Astrocyte (in vitro differentiated cells and primary cell): Measurements from ENCODE around the gene ARMH1. TPM values are rescaled to one million over a fixed set of nuclear protein-coding genes. Genes with fewer than 3 reads are reported as not detected.

Source experiments
- DNase-seq: peaks from one replicate; pipeline ENCODE4 v3.0.0-alpha.2; 2010; ENCODE audit warnings: low read depth
- FAIRE-seq: peaks from 2 replicates; lab custom pipeline; 2011; peaks lifted over from hg19 to GRCh38; lab: Jason Lieb, UNC
- H2AFZ ChIP-seq: 2 replicates; pipeline ENCODE4 v1.6.0; 2012; ENCODE audit warnings: low read depth, low read length, inconsistent platforms
- H3K27ac ChIP-seq: 2 replicates; pipeline ENCODE4 v1.5.1; 2011; ENCODE audit warnings: low read depth, low read length, inconsistent platforms
- H3K27me3 ChIP-seq: 2 replicates; pipeline ENCODE4 v1.6.0; 2011; ENCODE audit warnings: low read length, inconsistent platforms; ENCODE audit not compliant: insufficient read depth
- H3K36me3 ChIP-seq: 2 replicates; pipeline ENCODE4 v1.5.1; 2011; ENCODE audit warnings: low read length, inconsistent platforms; ENCODE audit not compliant: insufficient read depth
- H3K4me1 ChIP-seq: 2 replicates; pipeline ENCODE4 v1.5.1; 2011; ENCODE audit warnings: low read length, inconsistent platforms; ENCODE audit not compliant: insufficient read depth
- H3K4me2 ChIP-seq: 2 replicates; pipeline ENCODE4 v1.6.0; 2012; ENCODE audit warnings: low read length, inconsistent platforms
- H3K4me3 ChIP-seq: 2 replicates; pipeline ENCODE4 v1.5.1; 2011; ENCODE audit warnings: low read depth, mild to moderate bottlenecking, low read length, inconsistent platforms; ENCODE audit not compliant: insufficient read depth
- H3K79me2 ChIP-seq: 2 replicates; pipeline ENCODE4 v1.6.0; 2012; ENCODE audit warnings: mild to moderate bottlenecking, low read length, inconsistent platforms; ENCODE audit not compliant: insufficient read depth
- H3K9ac ChIP-seq: 2 replicates; pipeline ENCODE4 v1.6.0; 2012; ENCODE audit warnings: mild to moderate bottlenecking, low read length, inconsistent platforms
- H3K9me3 ChIP-seq: 2 replicates; pipeline ENCODE4 v1.5.1; 2012; ENCODE audit warnings: low read depth, mild to moderate bottlenecking, low read length, inconsistent platforms; ENCODE audit not compliant: insufficient read depth
- H4K20me1 ChIP-seq: 2 replicates; pipeline ENCODE4 v1.6.0; 2012; ENCODE audit warnings: low read length, inconsistent platforms; ENCODE audit not compliant: insufficient read depth
- H3K27ac Mint-ChIP-seq: one replicate; pipeline ENCODE4 v1.8.0; 2021; ENCODE audit warnings: mild to moderate bottlenecking, mixed read lengths; ENCODE audit not compliant: unreplicated experiment
- H3K27me3 Mint-ChIP-seq: one replicate; pipeline ENCODE4 v1.8.0; 2021; ENCODE audit warnings: low read depth, mixed read lengths; ENCODE audit not compliant: unreplicated experiment
- H3K36me3 Mint-ChIP-seq: one replicate; pipeline ENCODE4 v1.8.0; 2021; ENCODE audit warnings: low read depth, mixed read lengths; ENCODE audit not compliant: unreplicated experiment
- H3K4me1 Mint-ChIP-seq: one replicate; pipeline ENCODE4 v1.8.0; 2021; ENCODE audit warnings: low read depth, mixed read lengths; ENCODE audit not compliant: unreplicated experiment
- H3K4me3 Mint-ChIP-seq: one replicate; pipeline ENCODE4 v1.8.0; 2021; ENCODE audit warnings: mild to moderate bottlenecking, moderate library complexity, mixed read lengths; ENCODE audit not compliant: unreplicated experiment
- H3K9me3 Mint-ChIP-seq: one replicate; pipeline ENCODE4 v1.8.0; 2021; ENCODE audit warnings: mild to moderate bottlenecking, mixed read lengths; ENCODE audit not compliant: unreplicated experiment
- CTCF ChIP-seq: IDR thresholded peaks from 2 replicates; pipeline ENCODE4 v1.5.1; 2011; ENCODE audit warnings: low read depth, mild to moderate bottlenecking, inconsistent platforms, low read length, moderate library complexity; ENCODE audit not compliant: insufficient read depth
- EZH2 ChIP-seq: IDR thresholded peaks from 2 replicates; pipeline ENCODE4 v1.6.1; 2012; ENCODE audit warnings: mild to moderate bottlenecking, low read length, inconsistent platforms; ENCODE audit not compliant: insufficient read depth
- total RNA-seq: library from RNA; stranded (reverse); gene quantifications from 2 replicates; pipeline ENCODE4 v1.2.1, GENCODE V29; 2021

The ARMH1 gene
- total RNA-seq, 1 donor from 2014 or later, result 2.5 TPM

GRCh38 chr1:44628962-44629756 is 45.4 kb upstream of the ARMH1 start:
- Mint-ChIP-seq H3K36me3 (peaks cover 3% of the 10 kb centered on the region), H3K27ac (no peak overlapping the region), H3K9me3 (no peaks in the 10 kb centered on the region), H3K4me1 (peaks cover 5% of the 10 kb centered on the region), H3K27me3 (peaks cover 7% of the 10 kb centered on the region), H3K4me3 (no peak overlapping the region)
- peak overlapping the region; percentile 52 for H3K27ac ChIP-seq
- H3K36me3 ChIP-seq, result peaks cover 3% of the 10 kb centered on the region
- no peaks in the 10 kb centered on the region for H3K9me3 ChIP-seq
- H3K4me2 ChIP-seq, result peak overlapping the region; percentile 20
- peaks cover 18% of the 10 kb centered on the region for H3K79me2 ChIP-seq
- H3K27me3 ChIP-seq, result no peaks in the 10 kb centered on the region
- FAIRE-seq (peak; percentile 94), DNase-seq (peak; percentile 98)
- peaks cover 27% of the 10 kb centered on the region for H3K4me1 ChIP-seq
- no peak overlapping the region for H3K9ac ChIP-seq
- H2AFZ ChIP-seq, result no peak overlapping the region
- no peak overlapping the region for H3K4me3 ChIP-seq
- TF ChIP-seq EZH2 (no peak), CTCF (no peak)
- peaks cover 4% of the 10 kb centered on the region for H4K20me1 ChIP-seq

GRCh38 chr1:44630116-44630515 is 44.4 kb upstream of the ARMH1 start:
- no peak overlapping the region for H3K4me2 ChIP-seq
- H3K9ac ChIP-seq, result no peak overlapping the region
- H3K27me3 ChIP-seq, result no peaks in the 10 kb centered on the region
- Mint-ChIP-seq H3K27me3 (no peaks in the 10 kb centered on the region), H3K27ac (peak overlapping the region; percentile 21), H3K4me3 (peak overlapping the region; percentile 87), H3K4me1 (peaks cover 5% of the 10 kb centered on the region), H3K9me3 (no peaks in the 10 kb centered on the region), H3K36me3 (peaks cover 3% of the 10 kb centered on the region)
- peak; percentile 72 for DNase-seq
- no peak overlapping the region for H2AFZ ChIP-seq
- TF ChIP-seq CTCF (no peak), EZH2 (no peak)
- peaks cover 26% of the 10 kb centered on the region for H3K79me2 ChIP-seq
- peaks cover 6% of the 10 kb centered on the region for H4K20me1 ChIP-seq
- no peak for FAIRE-seq
- H3K27ac ChIP-seq, result peak overlapping the region; percentile 29
- H3K4me1 ChIP-seq, result peaks cover 27% of the 10 kb centered on the region
- H3K36me3 ChIP-seq, result peaks cover 3% of the 10 kb centered on the region
- no peaks in the 10 kb centered on the region for H3K9me3 ChIP-seq
- H3K4me3 ChIP-seq, result no peak overlapping the region

- Histone ChIP-seq H3K4me3 (peak overlapping the region; percentile 70), H3K79me2 (peaks cover 34% of the 10 kb centered on the region), H3K36me3 (peaks cover 6% of the 10 kb centered on the region), H3K27me3 (no peaks in the 10 kb centered on the region), H3K9ac (peak overlapping the region; percentile 91), H2AFZ (peak overlapping the region; percentile 94), H3K4me2 (peak overlapping the region; percentile 98), H3K27ac (peak overlapping the region; percentile 88), H3K4me1 (peaks cover 27% of the 10 kb centered on the region), H4K20me1 (peaks cover 8% of the 10 kb centered on the region), H3K9me3 (no peaks in the 10 kb centered on the region)
- Mint-ChIP-seq H3K27ac (peak overlapping the region; percentile 97), H3K4me3 (peak overlapping the region; percentile 87), H3K36me3 (peaks cover 7% of the 10 kb centered on the region), H3K27me3 (no peaks in the 10 kb centered on the region), H3K4me1 (peaks cover 5% of the 10 kb centered on the region), H3K9me3 (no peaks in the 10 kb centered on the region)
- no peak for TF ChIP-seq EZH2
- TF ChIP-seq CTCF, result no peak
- no peak for FAIRE-seq
- DNase-seq, result no peak
Measured at GRCh38 chr1:44631333-44631646, 43.2 kb upstream of the ARMH1 start.
